ENCODE measurements around the gene TVP23C. TPM values are rescaled to one million over a fixed set of nuclear protein-coding genes. Genes with fewer than 3 reads are reported as not detected.

Gene TVP23C
- total and polyA plus RNA-seq, 2 of the 8 experiments (the other 6 are each of a cell fraction or from before 2014, with no cell fraction given) = 2.9 to 9.6 TPM

- Histone ChIP-seq H3K79me2 (ENCODE audit: control insufficient read depth in 1 of 2, insufficient read depth in 2 of 2, low read length in 2 of 2) (no peaks in the 10 kb centered on the region), H2BK20ac (ENCODE audit: low read length) (no peak overlapping the region), H3K23me2 (ENCODE audit: low read depth, low read length) (no peaks in the 10 kb centered on the region), H2BK15ac (ENCODE audit: low read length) (no peak overlapping the region), H4K8ac (ENCODE audit: extremely low read depth, insufficient read depth, low read length) (no peak overlapping the region), H3K4me2 (ENCODE audit: insufficient read depth in 1 of 2, low read depth in 2 of 2, low read length in 2 of 2) (no peak overlapping the region), H3K56ac (replicated peaks; ENCODE audit: insufficient read length, low read depth, low read length) (no peak overlapping the region), H3K14ac (ENCODE audit: insufficient read length) (no peak overlapping the region), H3K18ac (ENCODE audit: extremely low read depth, low read length) (no peak overlapping the region), H2BK12ac (ENCODE audit: low read depth, low read length) (no peak overlapping the region), H3K27ac (ENCODE audit: low read depth, low read length) (no peak overlapping the region), H3K36me3 (ENCODE audit: control insufficient read depth in 2 of 4, insufficient read depth in 4 of 4, low read length in 3 of 4) (peaks cover 0 to 6% (median 1%) of the 10 kb centered on the region in 4 experiments; a peak in 5 of 8 replicates), H2AK5ac (ENCODE audit: low read depth, low read length) (no peak overlapping the region), H3K79me1 (ENCODE audit: low read depth, low read length) (no peaks in the 10 kb centered on the region; the same call in 1 of the 2 replicates), H4K91ac (replicated peaks; ENCODE audit: insufficient read length, low read length) (no peak overlapping the region), H3K27me3 (replicated peaks in 1 of 4; ENCODE audit: control insufficient read depth in 3 of 4, extremely low read depth in 1 of 4, insufficient read depth in 3 of 4, low read length in 3 of 4) (no peaks in the 10 kb centered on the region), H3K23ac (ENCODE audit: insufficient read length) (no peak overlapping the region), H3K9me3 (ENCODE audit: insufficient read depth in 2 of 2, low read depth in 1 of 2, low read length in 1 of 2) (peaks cover 3% of the 10 kb centered on the region in 2 experiments; a peak in 1 of 4 replicates), H3K9ac (replicated peaks in 1 of 4; ENCODE audit: extremely low read depth in 1 of 4, low read depth in 3 of 4, low read length in 3 of 4) (no peak overlapping the region), H3K4ac (replicated peaks; ENCODE audit: insufficient read length, low read depth, low read length) (no peak overlapping the region), H4K20me1 (replicated peaks in 1 of 2; ENCODE audit: control insufficient read depth in 1 of 2, insufficient read depth in 2 of 2, low read length in 2 of 2) (no peaks in the 10 kb centered on the region), H3K4me1 (replicated peaks in 1 of 4; ENCODE audit: control insufficient read depth in 3 of 4, insufficient read depth in 4 of 4, low read length in 3 of 4) (no peaks in the 10 kb centered on the region), H2BK120ac (replicated peaks; ENCODE audit: low read depth, low read length) (no peak overlapping the region), H4K5ac (ENCODE audit: insufficient read length, low read depth, low read length) (no peak overlapping the region), H2BK5ac (ENCODE audit: low read depth, low read length) (no peak overlapping the region), H3K4me3 (ENCODE audit: extremely low read depth in 1 of 4, insufficient read depth in 2 of 4, low read depth in 3 of 4, low read length in 4 of 4) (no peak overlapping the region), H2AFZ (ENCODE audit: low read length) (no peak overlapping the region)
- TF ChIP-seq SRF (IDR thresholded peaks at IDR 0.05; ENCODE audit: low read depth, low read length) (no peak), SUZ12 (IDR thresholded peaks at IDR 0.05; ENCODE audit: low read length) (no peak), GTF2F1 (IDR thresholded peaks at IDR 0.05; ENCODE audit: borderline replicate concordance, low read depth, low read length) (no peak), CBX8 (IDR thresholded peaks at IDR 0.05; ENCODE audit: borderline replicate concordance, low read depth, low read length) (no peak), HDAC6 (IDR thresholded peaks at IDR 0.05; ENCODE audit: low read depth, low read length) (no peak), KDM4A (IDR thresholded peaks at IDR 0.05; ENCODE audit: low read depth, low read length, severe bottlenecking) (no peak), YY1 (IDR thresholded peaks at IDR 0.05; ENCODE audit: low read depth, low read length) (no peak), EZH2 (IDR thresholded peaks at IDR 0.05; ENCODE audit: low read depth, low read length, severe bottlenecking) (no peak), RAD21 (IDR thresholded peaks at IDR 0.05 in 1 of 2, conservative IDR thresholded peaks at IDR 0.05 in 1 of 2; ENCODE audit: low read depth in 2 of 2, low read length in 2 of 2) (no peak), FOSL1 (IDR thresholded peaks at IDR 0.05; ENCODE audit: insufficient read depth, low read depth, low read length) (no peak), SIRT6 (IDR thresholded peaks at IDR 0.05; ENCODE audit: low read length) (no peak), TAF1 (IDR thresholded peaks at IDR 0.05; ENCODE audit: low read depth, low read length) (no peak), BACH1 (IDR thresholded peaks at IDR 0.05; ENCODE audit: low read length) (no peak), SAP30 (IDR thresholded peaks at IDR 0.05; ENCODE audit: insufficient read depth, insufficient replicate concordance, low read length) (no peak)
- CTCF ChIA-PET (ENCODE audit: partially characterized antibody) = interaction anchor here (0.7 to 3.6 kb wide), 7 partner anchors 8 to 206 kb away, joined by 3 to 26 read pairs (median 3); no protein-coding TSS in a partner anchor
- DNase-seq (ENCODE audit: low read depth in 1 of 2, low spot score in 2 of 2) (no peak), FAIRE-seq (no peak)
- POLR2A ChIA-PET (ENCODE audit: partially characterized antibody) = no interaction called here
- WGBS, 2 experiments (ENCODE audit: extremely low coverage in 1 of 2, insufficient coverage in 1 of 2, insufficient read length in 1 of 2, insufficient replicate concordance in 2 of 2, low coverage in 1 of 2, low lambda C conversion rate in 2 of 2, missing lambda C conversion rate in 1 of 2) = 82% methylated on average over 5 of the region's 5 CpGs; no CpG with 5 or more reads in 1 of the 2 experiments
These were observed 108.9 kb downstream of the TVP23C start for GRCh38 chr17:15454346-15454745.
